ENCODE measurements around the gene OR6N2. TPM values are rescaled to one million over a fixed set of nuclear protein-coding genes. Genes with fewer than 3 reads are reported as not detected.
A peak's percentile ranks its signal among the peaks of the same experiment; 100 is the strongest.

OR6N2 gene
- total and polyA plus RNA-seq, 9 of the 15 experiments (the other 6 are each of a cell fraction or from before 2014, with no cell fraction given): not detected

DNA sequence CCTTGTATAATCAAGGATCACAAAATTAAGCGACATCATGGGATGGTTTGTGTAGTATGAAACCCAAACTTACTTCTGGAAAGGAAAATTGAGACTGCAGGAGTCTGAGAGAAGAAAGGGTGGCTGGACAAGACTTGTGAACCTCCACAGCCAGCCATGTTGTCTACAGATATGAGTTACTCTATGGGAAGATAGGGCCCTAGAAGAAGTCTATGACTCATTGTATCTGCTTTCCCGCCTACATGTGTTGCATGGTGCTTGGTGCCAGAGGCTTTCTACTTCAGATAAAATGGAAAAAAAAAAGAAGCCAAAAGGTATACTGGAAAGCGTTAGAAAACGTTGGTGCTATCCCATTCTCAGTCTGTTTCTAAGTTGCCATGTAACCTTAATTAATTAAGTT lies 18.7 kb upstream of the OR6N2 start (continued):
- TF ChIP-seq ATF1 (CRISPR knock-in tag; IDR thresholded peaks at IDR 0.05) (no peak), ATF1 (tag; IDR thresholded peaks at IDR 0.05) (0 out of 2 replicates have a peak, but pooled peaks have one; percentile 21), ZBTB8A (IDR thresholded peaks at IDR 0.05; ENCODE audit: partially characterized antibody) (no peak), ZNF766 (CRISPR knock-in tag; conservative IDR thresholded peaks at IDR 0.05) (no peak), PCBP2 (IDR thresholded peaks at IDR 0.05; ENCODE audit: low read depth, low read length, poor library complexity, severe bottlenecking) (no peak), ZNF75A (CRISPR knock-in tag; IDR thresholded peaks at IDR 0.05) (no peak), BMI1 (IDR thresholded peaks at IDR 0.05; ENCODE audit: low read length) (no peak), SMAD3 (CRISPR knock-in tag; conservative IDR thresholded peaks at IDR 0.05) (no peak), NR2C2 (CRISPR knock-in tag; IDR thresholded peaks at IDR 0.05) (no peak), NR2C2 (tag; IDR thresholded peaks at IDR 0.05) (no peak), XRCC3 (IDR thresholded peaks at IDR 0.05) (no peak), TAF7 (tag; IDR thresholded peaks at IDR 0.05) (no peak), FOXJ2 (tag; IDR thresholded peaks at IDR 0.05) (no peak), SNIP1 (IDR thresholded peaks at IDR 0.05; ENCODE audit: low read depth) (no peak), MAFK (IDR thresholded peaks at IDR 0.05; ENCODE audit: low read length) (no peak), EP300 (IDR thresholded peaks at IDR 0.05; ENCODE audit: low read length) (peak; percentile 39; the same call in 1 of the 2 replicates), ZNF408 (CRISPR knock-in tag; IDR thresholded peaks at IDR 0.05; ENCODE audit: low read depth) (no peak), NBN (IDR thresholded peaks at IDR 0.05; ENCODE audit: low read depth) (no peak), RFX5 (IDR thresholded peaks at IDR 0.05; ENCODE audit: low read depth, low read length) (no peak), ZNF282 (CRISPR knock-in tag; IDR thresholded peaks at IDR 0.05) (no peak), MTA3 (IDR thresholded peaks at IDR 0.05; ENCODE audit: borderline replicate concordance) (no peak), GTF2A2 (tag; IDR thresholded peaks at IDR 0.05) (no peak), CHCHD3 (CRISPR knock-in tag; IDR thresholded peaks at IDR 0.05) (no peak), SLC30A9 (CRISPR knock-in tag; IDR thresholded peaks at IDR 0.05) (no peak)
- TF ChIP-seq, protein P1, sequence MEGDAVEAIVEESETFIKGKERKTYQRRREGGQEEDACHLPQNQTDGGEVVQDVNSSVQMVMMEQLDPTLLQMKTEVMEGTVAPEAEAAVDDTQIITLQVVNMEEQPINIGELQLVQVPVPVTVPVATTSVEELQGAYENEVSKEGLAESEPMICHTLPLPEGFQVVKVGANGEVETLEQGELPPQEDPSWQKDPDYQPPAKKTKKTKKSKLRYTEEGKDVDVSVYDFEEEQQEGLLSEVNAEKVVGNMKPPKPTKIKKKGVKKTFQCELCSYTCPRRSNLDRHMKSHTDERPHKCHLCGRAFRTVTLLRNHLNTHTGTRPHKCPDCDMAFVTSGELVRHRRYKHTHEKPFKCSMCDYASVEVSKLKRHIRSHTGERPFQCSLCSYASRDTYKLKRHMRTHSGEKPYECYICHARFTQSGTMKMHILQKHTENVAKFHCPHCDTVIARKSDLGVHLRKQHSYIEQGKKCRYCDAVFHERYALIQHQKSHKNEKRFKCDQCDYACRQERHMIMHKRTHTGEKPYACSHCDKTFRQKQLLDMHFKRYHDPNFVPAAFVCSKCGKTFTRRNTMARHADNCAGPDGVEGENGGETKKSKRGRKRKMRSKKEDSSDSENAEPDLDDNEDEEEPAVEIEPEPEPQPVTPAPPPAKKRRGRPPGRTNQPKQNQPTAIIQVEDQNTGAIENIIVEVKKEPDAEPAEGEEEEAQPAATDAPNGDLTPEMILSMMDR (IDR thresholded peaks at IDR 0.05 in 2 of 3, conservative IDR thresholded peaks at IDR 0.05 in 1 of 3; ENCODE audit: insufficient read depth in 2 of 3, low read depth in 1 of 3, low read length in 3 of 3): no peak
- TF ChIP-seq, protein P2, sequence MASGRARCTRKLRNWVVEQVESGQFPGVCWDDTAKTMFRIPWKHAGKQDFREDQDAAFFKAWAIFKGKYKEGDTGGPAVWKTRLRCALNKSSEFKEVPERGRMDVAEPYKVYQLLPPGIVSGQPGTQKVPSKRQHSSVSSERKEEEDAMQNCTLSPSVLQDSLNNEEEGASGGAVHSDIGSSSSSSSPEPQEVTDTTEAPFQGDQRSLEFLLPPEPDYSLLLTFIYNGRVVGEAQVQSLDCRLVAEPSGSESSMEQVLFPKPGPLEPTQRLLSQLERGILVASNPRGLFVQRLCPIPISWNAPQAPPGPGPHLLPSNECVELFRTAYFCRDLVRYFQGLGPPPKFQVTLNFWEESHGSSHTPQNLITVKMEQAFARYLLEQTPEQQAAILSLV (tag; IDR thresholded peaks at IDR 0.05): no peak
- TF ChIP-seq, protein P3, sequence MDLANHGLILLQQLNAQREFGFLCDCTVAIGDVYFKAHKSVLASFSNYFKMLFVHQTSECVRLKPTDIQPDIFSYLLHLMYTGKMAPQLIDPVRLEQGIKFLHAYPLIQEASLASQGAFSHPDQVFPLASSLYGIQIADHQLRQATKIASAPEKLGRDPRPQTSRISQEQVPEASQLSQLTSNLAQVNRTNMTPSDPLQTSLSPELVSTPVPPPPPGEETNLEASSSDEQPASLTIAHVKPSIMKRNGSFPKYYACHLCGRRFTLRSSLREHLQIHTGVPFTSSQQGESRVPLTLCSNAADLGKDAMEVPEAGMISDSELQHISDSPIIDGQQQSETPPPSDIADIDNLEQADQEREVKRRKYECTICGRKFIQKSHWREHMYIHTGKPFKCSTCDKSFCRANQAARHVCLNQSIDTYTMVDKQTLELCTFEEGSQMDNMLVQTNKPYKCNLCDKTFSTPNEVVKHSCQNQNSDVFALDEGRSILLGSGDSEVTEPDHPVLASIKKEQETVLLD (IDR thresholded peaks at IDR 0.05): no peak
- TF ChIP-seq, protein P4, sequence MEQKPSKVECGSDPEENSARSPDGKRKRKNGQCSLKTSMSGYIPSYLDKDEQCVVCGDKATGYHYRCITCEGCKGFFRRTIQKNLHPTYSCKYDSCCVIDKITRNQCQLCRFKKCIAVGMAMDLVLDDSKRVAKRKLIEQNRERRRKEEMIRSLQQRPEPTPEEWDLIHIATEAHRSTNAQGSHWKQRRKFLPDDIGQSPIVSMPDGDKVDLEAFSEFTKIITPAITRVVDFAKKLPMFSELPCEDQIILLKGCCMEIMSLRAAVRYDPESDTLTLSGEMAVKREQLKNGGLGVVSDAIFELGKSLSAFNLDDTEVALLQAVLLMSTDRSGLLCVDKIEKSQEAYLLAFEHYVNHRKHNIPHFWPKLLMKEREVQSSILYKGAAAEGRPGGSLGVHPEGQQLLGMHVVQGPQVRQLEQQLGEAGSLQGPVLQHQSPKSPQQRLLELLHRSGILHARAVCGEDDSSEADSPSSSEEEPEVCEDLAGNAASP (IDR thresholded peaks at IDR 0.05): no peak

All from K562 (cell line).